HEK293T (cell line): Measurements from ENCODE around the gene EXOC6B.

Experiments
- BHLHE40 ChIP-seq: fragments of 450-650 bp; IDR thresholded peaks from 2 replicates; pipeline ENCODE4 v1.6.1; 2016; ENCODE audit warnings: mild to moderate bottlenecking, moderate library complexity, borderline replicate concordance
- CTBP1 ChIP-seq: fragments of 450-650 bp; IDR thresholded peaks from 2 replicates; pipeline ENCODE4 v1.6.1; 2016; ENCODE audit warnings: borderline replicate concordance
- ELF4 ChIP-seq: fragments of 450-650 bp; IDR thresholded peaks from 2 replicates; pipeline ENCODE4 v1.6.1; 2017; ENCODE audit warnings: antibody characterized with exemption
- FOXA1 ChIP-seq: fragments of 450-650 bp; IDR thresholded peaks from 2 replicates; pipeline ENCODE4 v1.6.1; 2016; ENCODE audit warnings: mild to moderate bottlenecking
- FOXK2 ChIP-seq: fragments of 450-650 bp; IDR thresholded peaks from 2 replicates; pipeline ENCODE4 v1.6.1; 2016; ENCODE audit warnings: mild to moderate bottlenecking
- FOXM1 ChIP-seq: fragments of 450-650 bp; IDR thresholded peaks from 2 replicates; pipeline ENCODE4 v1.6.1; 2017; ENCODE audit warnings: mild to moderate bottlenecking, borderline replicate concordance
- HDGF ChIP-seq: fragments of 450-650 bp; IDR thresholded peaks from 2 replicates; pipeline ENCODE4 v1.6.1; 2017; ENCODE audit warnings: antibody characterized with exemption, borderline replicate concordance
- PKNOX1 ChIP-seq: fragments of 450-650 bp; IDR thresholded peaks from 2 replicates; pipeline ENCODE4 v1.6.1; 2016
- TARDBP ChIP-seq: fragments of 450-650 bp; IDR thresholded peaks from 2 replicates; pipeline ENCODE4 v1.6.1; 2016
- ZNF384 ChIP-seq: fragments of 450-650 bp; IDR thresholded peaks from 2 replicates; pipeline ENCODE4 v1.6.1; 2016

GRCh38 chr2:72157871-72158771, 667.7 kb downstream of the EXOC6B start:
- TF ChIP-seq ELF4 (no peak), FOXA1 (no peak), FOXM1 (no peak), HDGF (no peak), TARDBP (no peak), ZNF384 (no peak), PKNOX1 (no peak), CTBP1 (no peak), FOXK2 (no peak), BHLHE40 (no peak)
